ENCODE results near the gene CDCA8.
"Not testable (repeated sequence)": the region's sequence is repeated elsewhere in the genome, so short reads cannot be mapped to it uniquely, and the experiment has no call there.

The CDCA8 gene

GRCh38 chr1:37718901-37719571, 26.7 kb downstream of the CDCA8 start:
- no peak for DNase-seq

- no peak for DNase-seq
Observed at GRCh38 chr1:37719572-37720195, 27.4 kb downstream of the CDCA8 start.

- DNase-seq = no peak
Observed at GRCh38 chr1:37720231-37721130, 28.2 kb downstream of the CDCA8 start.

- no peak for DNase-seq
Observed at GRCh38 chr1:37721565-37721964, 29.2 kb downstream of the CDCA8 start.

- no peak for DNase-seq
Observed at GRCh38 chr1:37722181-37723071, 30.1 kb downstream of the CDCA8 start.

- no peak for DNase-seq
Observed at GRCh38 chr1:37723072-37723389, 30.7 kb downstream of the CDCA8 start.

- no peak for DNase-seq
Observed at GRCh38 chr1:37723390-37724078, 31.2 kb downstream of the CDCA8 start.

GRCh38 chr1:37724575-37724974, 32.3 kb downstream of the CDCA8 start:
- no peak for DNase-seq

GRCh38 chr1:37725851-37726613, 33.7 kb downstream of the CDCA8 start:
- no peak for DNase-seq

GRCh38 chr1:37726751-37727585, 34.7 kb downstream of the CDCA8 start:
- DNase-seq = no peak

GRCh38 chr1:37728416-37728815, 36.1 kb downstream of the CDCA8 start:
- DNase-seq = no peak

- DNase-seq = no peak
Observed at GRCh38 chr1:37730376-37730775, 38.1 kb downstream of the CDCA8 start.

GRCh38 chr1:37731312-37732019, 39.1 kb downstream of the CDCA8 start:
- no peak for DNase-seq

GRCh38 chr1:37732111-37732780, 39.9 kb downstream of the CDCA8 start:
- DNase-seq = no peak

- DNase-seq = no peak
Observed at GRCh38 chr1:37734629-37735591, 42.6 kb downstream of the CDCA8 start.

GRCh38 chr1:37737975-37738374, 45.7 kb downstream of the CDCA8 start:
- DNase-seq = not testable (repeated sequence)

GRCh38 chr1:37738619-37739018, 46.3 kb downstream of the CDCA8 start:
- DNase-seq = not testable (repeated sequence)

GRCh38 chr1:37739222-37739621, 46.9 kb downstream of the CDCA8 start:
- no peak for DNase-seq
